Upper lobe of right lung (tissue), 1 donor: ENCODE results near the gene CEBPA. TPM values are rescaled to one million over a fixed set of nuclear protein-coding genes. Genes with fewer than 3 reads are reported as not detected.

Experiments used
- ATAC-seq: fragments of 200-7000 bp; cut with Tn5 transposase; one replicate; pipeline ENCODE4 v1.9.1; 2020; ENCODE audit warnings: mild to moderate bottlenecking, moderate library complexity
- DNase-seq: peaks from one replicate; pipeline ENCODE4 v3.0.0-alpha.2; 2020
- H3K27ac ChIP-seq: fragments of 200-600 bp; one replicate; pipeline ENCODE4 v1.8.0; 2022
- H3K27me3 ChIP-seq: fragments of 200-600 bp; one replicate; pipeline ENCODE4 v1.8.0; 2022; ENCODE audit warnings: mild to moderate bottlenecking
- H3K36me3 ChIP-seq: fragments of 200-600 bp; one replicate; pipeline ENCODE4 v1.8.0; 2022
- H3K4me1 ChIP-seq: fragments of 200-600 bp; one replicate; pipeline ENCODE4 v1.8.0; 2022
- H3K4me3 ChIP-seq: fragments of 200-600 bp; one replicate; pipeline ENCODE4 v1.8.0; 2022; ENCODE audit warnings: mild to moderate bottlenecking
- H3K9me3 ChIP-seq: fragments of 200-600 bp; one replicate; pipeline ENCODE4 v1.8.0; 2022
- intact Hi-C: fragments of 100-400 bp; cut with DNase I; formaldehyde crosslinking; loops from one replicate; pipeline ENCODE4 v1.11.0; 2022
- total RNA-seq: library from RNA; stranded (reverse); fragmentation: NEBNext Ultra II Directional; extraction: Animal tissue kit (Norgen Biotek cat#: 25700); gene quantifications from one replicate; pipeline ENCODE4 v1.2.1, GENCODE V29; 2021
- TF ChIP-seq, protein P1 (sequence below): fragments of 200-600 bp; IDR thresholded peaks from one replicate; pipeline ENCODE4 v1.8.0; 2022; ENCODE audit warnings: antibody characterized with exemption
- donor health status: DM: no; HTN: yes; CAD: no; lungs with severe emphysema.

CEBPA gene
- total RNA-seq, 1 donor from 2014 or later: 59.1 TPM

DNA sequence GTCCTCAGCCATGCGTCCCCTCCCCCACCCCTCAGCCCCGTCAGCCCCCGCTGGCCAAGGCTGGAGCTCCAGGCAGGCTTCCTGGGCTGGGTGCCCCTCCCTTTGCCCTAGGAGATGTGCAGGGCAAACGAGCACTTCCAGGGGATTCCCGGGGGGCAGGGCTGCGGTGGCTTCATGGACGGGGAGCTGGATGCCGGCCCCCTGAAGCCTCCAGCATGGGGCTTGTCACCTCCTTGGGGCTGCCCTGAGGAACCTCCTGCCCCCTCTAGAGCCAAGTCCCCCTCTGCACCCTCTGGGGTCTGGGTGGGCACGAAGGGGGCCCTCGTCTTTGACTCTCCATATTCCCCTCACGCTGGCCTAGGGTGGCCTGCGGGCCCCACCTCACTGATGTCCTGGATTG is 51.3 kb downstream of the CEBPA start:
- ATAC-seq (no peak), DNase-seq (no peak)
- TF ChIP-seq, protein P1, sequence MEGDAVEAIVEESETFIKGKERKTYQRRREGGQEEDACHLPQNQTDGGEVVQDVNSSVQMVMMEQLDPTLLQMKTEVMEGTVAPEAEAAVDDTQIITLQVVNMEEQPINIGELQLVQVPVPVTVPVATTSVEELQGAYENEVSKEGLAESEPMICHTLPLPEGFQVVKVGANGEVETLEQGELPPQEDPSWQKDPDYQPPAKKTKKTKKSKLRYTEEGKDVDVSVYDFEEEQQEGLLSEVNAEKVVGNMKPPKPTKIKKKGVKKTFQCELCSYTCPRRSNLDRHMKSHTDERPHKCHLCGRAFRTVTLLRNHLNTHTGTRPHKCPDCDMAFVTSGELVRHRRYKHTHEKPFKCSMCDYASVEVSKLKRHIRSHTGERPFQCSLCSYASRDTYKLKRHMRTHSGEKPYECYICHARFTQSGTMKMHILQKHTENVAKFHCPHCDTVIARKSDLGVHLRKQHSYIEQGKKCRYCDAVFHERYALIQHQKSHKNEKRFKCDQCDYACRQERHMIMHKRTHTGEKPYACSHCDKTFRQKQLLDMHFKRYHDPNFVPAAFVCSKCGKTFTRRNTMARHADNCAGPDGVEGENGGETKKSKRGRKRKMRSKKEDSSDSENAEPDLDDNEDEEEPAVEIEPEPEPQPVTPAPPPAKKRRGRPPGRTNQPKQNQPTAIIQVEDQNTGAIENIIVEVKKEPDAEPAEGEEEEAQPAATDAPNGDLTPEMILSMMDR: no peak
- Histone ChIP-seq H3K36me3 (no peaks in the 10 kb centered on the region), H3K9me3 (no peaks in the 10 kb centered on the region), H3K4me1 (no peaks in the 10 kb centered on the region), H3K4me3 (no peak overlapping the region), H3K27me3 (no peaks in the 10 kb centered on the region), H3K27ac (no peak overlapping the region)
- intact Hi-C loops: no loop called here

DNA sequence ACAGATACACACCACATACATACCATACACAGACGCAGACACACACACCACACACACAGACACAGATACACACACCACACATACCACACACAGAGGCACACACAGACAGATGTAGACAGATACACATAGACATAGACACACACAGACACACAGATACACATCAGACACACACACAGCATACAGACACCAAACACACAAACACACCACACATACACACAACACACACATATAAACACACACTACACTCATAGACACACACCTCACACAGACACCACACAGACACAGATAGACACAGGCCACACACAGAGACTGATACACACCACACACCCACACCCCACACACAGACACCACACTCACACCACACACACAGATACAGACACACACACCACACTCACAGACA is 51.8 kb downstream of the CEBPA start:
- intact Hi-C loops: no loop called here
- Histone ChIP-seq H3K9me3 (peaks cover 6% of the 10 kb centered on the region), H3K36me3 (no peaks in the 10 kb centered on the region), H3K4me1 (no peaks in the 10 kb centered on the region), H3K27me3 (no peaks in the 10 kb centered on the region), H3K27ac (no peak overlapping the region), H3K4me3 (no peak overlapping the region)
- ATAC-seq (no peak), DNase-seq (no peak)
- TF ChIP-seq, protein P1: no peak

Other genes starting within 250 kb of the CEBPA start
- gene RHPN2, start 237.6 kb downstream of the CEBPA start, total RNA-seq: 9.7 TPM
- 7.0 TPM for gene GPATCH1, start 221.4 kb downstream of the CEBPA start, total RNA-seq
- not detected for gene WDR88, start 170.4 kb downstream of the CEBPA start, total RNA-seq
- 22.0 TPM for gene LRP3, start 108.2 kb downstream of the CEBPA start, total RNA-seq
- 1.1 TPM for gene SLC7A10, start 76.7 kb downstream of the CEBPA start, total RNA-seq
- gene CEBPG, start 71.2 kb upstream of the CEBPA start, total RNA-seq: 32.3 TPM
- 78.4 TPM for gene PEPD, start 219.3 kb upstream of the CEBPA start, total RNA-seq